Measurements from ENCODE around the gene SCAMP4. TPM values are rescaled to one million over a fixed set of nuclear protein-coding genes. Genes with fewer than 3 reads are reported as not detected.

Gene SCAMP4
- total and polyA plus RNA-seq, 3 donors from 2014 or later, result 50.1 to 108 (median 80.1) TPM

GRCh38 chr19:1913781-1914577 lies 8.8 kb downstream of the SCAMP4 start:
- Histone ChIP-seq H3K4me1 (no peaks in the 10 kb centered on the region), H3K27ac (no peak overlapping the region), H3K9me3 (no peaks in the 10 kb centered on the region), H3K4me3 (no peak overlapping the region), H3K27me3 (no peaks in the 10 kb centered on the region), H3K36me3 (ENCODE audit: low read depth, missing control alignments) (no peaks in the 10 kb centered on the region)
- intact Hi-C loops (cut with DNase I; ENCODE audit: low total_unique reads), result no loop called here
- no peak for DNase-seq
- TF ChIP-seq CTCF (IDR thresholded peaks at IDR 0.05) (no peak), POLR2A (IDR thresholded peaks at IDR 0.05) (no peak)
- 80 to 87% methylated on average over 5 to 23 of the region's 23 CpGs for WGBS, 2 donors

- no peaks in the 10 kb centered on the region for H3K9me3 ChIP-seq
- WGBS, 2 donors, result 93 to 96% methylated on average over 12 to 23 of the region's 23 CpGs
- no peaks in the 10 kb centered on the region for H3K36me3 ChIP-seq (ENCODE audit: low read depth, missing control alignments)
- no peaks in the 10 kb centered on the region for H3K4me1 ChIP-seq
- no peaks in the 10 kb centered on the region for H3K27me3 ChIP-seq
- intact Hi-C loops (cut with DNase I; ENCODE audit: low total_unique reads), result no loop called here
- H3K27ac ChIP-seq, result no peak overlapping the region
- TF ChIP-seq CTCF (IDR thresholded peaks at IDR 0.05) (no peak), POLR2A (IDR thresholded peaks at IDR 0.05) (no peak)
- DNase-seq, result no peak
- H3K4me3 ChIP-seq, result no peak overlapping the region
Measured at GRCh38 chr19:1914826-1915341, 9.7 kb downstream of the SCAMP4 start.

- DNase-seq, result no peak
- H3K36me3 ChIP-seq (ENCODE audit: low read depth, missing control alignments), result no peaks in the 10 kb centered on the region
- no peaks in the 10 kb centered on the region for H3K27me3 ChIP-seq
- TF ChIP-seq POLR2A (IDR thresholded peaks at IDR 0.05), result no peak
- no peak for TF ChIP-seq CTCF (IDR thresholded peaks at IDR 0.05)
- intact Hi-C loops (cut with DNase I; ENCODE audit: low total_unique reads), result no loop called here
- H3K4me3 ChIP-seq, result no peak overlapping the region
- WGBS, 2 donors, result 89 to 90% methylated on average over 17 of the region's 17 CpGs
- no peak overlapping the region for H3K27ac ChIP-seq
- H3K4me1 ChIP-seq, result no peaks in the 10 kb centered on the region
- no peaks in the 10 kb centered on the region for H3K9me3 ChIP-seq
Measured at GRCh38 chr19:1917146-1917545, 11.9 kb downstream of the SCAMP4 start.

- TF ChIP-seq POLR2A (IDR thresholded peaks at IDR 0.05) (no peak), CTCF (IDR thresholded peaks at IDR 0.05) (no peak)
- no peak overlapping the region for H3K27ac ChIP-seq
- no peaks in the 10 kb centered on the region for H3K36me3 ChIP-seq (ENCODE audit: low read depth, missing control alignments)
- no peaks in the 10 kb centered on the region for H3K27me3 ChIP-seq
- H3K9me3 ChIP-seq, result no peaks in the 10 kb centered on the region
- WGBS, 2 donors, result 90 to 94% methylated on average over 14 to 25 of the region's 25 CpGs
- intact Hi-C loops (cut with DNase I; ENCODE audit: low total_unique reads), result no loop called here
- no peaks in the 10 kb centered on the region for H3K4me1 ChIP-seq
- H3K4me3 ChIP-seq, result no peak overlapping the region
- no peak for DNase-seq
Measured at GRCh38 chr19:1917926-1918325, 12.7 kb downstream of the SCAMP4 start.

GRCh38 chr19:1918975-1919374 lies 13.8 kb downstream of the SCAMP4 start:
- WGBS, 2 donors, result 92 to 94% methylated on average over 17 to 28 of the region's 28 CpGs
- Histone ChIP-seq H3K9me3 (no peaks in the 10 kb centered on the region), H3K27me3 (no peaks in the 10 kb centered on the region), H3K27ac (no peak overlapping the region), H3K4me1 (no peaks in the 10 kb centered on the region), H3K4me3 (no peak overlapping the region), H3K36me3 (ENCODE audit: low read depth, missing control alignments) (no peaks in the 10 kb centered on the region)
- intact Hi-C loops (cut with DNase I; ENCODE audit: low total_unique reads), result no loop called here
- TF ChIP-seq CTCF (IDR thresholded peaks at IDR 0.05), result no peak
- no peak for DNase-seq
